Suprapubic skin (tissue), 4 donors: ENCODE data around the gene BMPR1B.

Source experiments
- CTCF ChIP-seq, 2 donors: fragments of 200-600 bp in 1 of 2; fragments of 450-650 bp in 1 of 2; sonication (generic) in 1 of 2; IDR thresholded peaks; one replicate each; pipeline ENCODE4 v1.5.1; 2016 to 2019; ENCODE audit warnings: antibody characterized with exemption in 2 of 2, mild to moderate bottlenecking in 1 of 2, moderate library complexity in 1 of 2
- EP300 ChIP-seq: sonication (generic); formaldehyde crosslinking; IDR thresholded peaks from one replicate; pipeline ENCODE4 v1.6.1; 2017; ENCODE audit warnings: antibody characterized with exemption
- POLR2A ChIP-seq, 2 donors: fragments of 450-650 bp; IDR thresholded peaks; one replicate each; pipeline ENCODE4 v1.6.1; 2017; ENCODE audit warnings: antibody characterized with exemption in 2 of 2, mild to moderate bottlenecking in 2 of 2, moderate library complexity in 2 of 2
- POLR2AphosphoS5 ChIP-seq, 3 donors: sonication (generic); formaldehyde crosslinking; IDR thresholded peaks; one replicate each; pipeline ENCODE4 v1.6.1; 2017; ENCODE audit warnings: antibody characterized with exemption in 3 of 3

DNA sequence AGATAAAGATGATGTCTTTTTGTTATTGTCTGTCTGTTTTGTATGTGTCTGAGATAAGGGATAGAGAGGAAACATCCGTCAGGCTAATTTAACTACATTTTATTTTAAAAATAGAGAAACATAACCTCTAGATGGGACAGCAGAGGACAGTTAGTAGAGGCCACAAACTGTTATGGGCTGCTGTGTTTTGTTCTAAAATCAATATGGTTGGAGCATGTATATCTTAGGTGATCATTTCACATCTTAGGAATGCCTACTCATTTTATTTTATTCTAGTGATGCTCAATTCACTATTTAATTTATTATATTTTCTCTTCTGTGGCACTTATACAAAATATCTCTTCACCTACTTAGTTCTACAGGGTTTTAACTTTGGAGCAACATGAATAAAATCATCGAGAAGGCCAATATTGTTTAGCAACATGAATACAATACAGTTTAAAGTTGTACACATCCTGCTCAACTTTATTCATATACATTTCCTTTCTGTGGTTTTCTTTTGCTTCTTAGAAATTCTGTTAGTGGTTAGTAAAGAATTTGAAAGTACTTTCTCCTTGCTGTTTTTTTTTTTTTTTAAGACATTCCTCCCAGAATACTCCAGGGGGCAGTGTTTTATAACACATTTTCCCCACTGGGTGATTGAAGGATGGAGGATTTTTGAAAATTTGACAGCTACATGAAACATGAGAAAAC, 398.1 kb downstream of the BMPR1B start:
- TF ChIP-seq CTCF (IDR thresholded peaks at IDR 0.05): peak in 1 of 2 donors; percentile 21
- TF ChIP-seq POLR2AphosphoS5 (IDR thresholded peaks at IDR 0.05): no peak
- TF ChIP-seq POLR2A (IDR thresholded peaks at IDR 0.05): no peak
- TF ChIP-seq EP300: no peak
